ENCODE data around the gene KRT71.

The KRT71 gene

GRCh38 chr12:52559979-52560378, 7.0 kb upstream of the KRT71 start:
- Histone ChIP-seq H3K4me2 (ENCODE audit: low read length) (no peak overlapping the region), H3K27me3 (ENCODE audit: insufficient read depth, low read length) (peaks cover 3% of the 10 kb centered on the region; the same call in 1 of the 2 replicates), H3K36me3 (ENCODE audit: insufficient read depth, low read length) (no peaks in the 10 kb centered on the region), H2AFZ (ENCODE audit: low read length) (no peak overlapping the region), H3K9ac (ENCODE audit: low read length) (no peak overlapping the region), H3K79me2 (ENCODE audit: insufficient read depth, low read length) (no peaks in the 10 kb centered on the region), H3K4me3 (ENCODE audit: low read depth, low read length, poor library complexity, severe bottlenecking) (no peak overlapping the region), H3K4me1 (ENCODE audit: insufficient read depth, low read length, severe bottlenecking) (no peaks in the 10 kb centered on the region), H4K20me1 (ENCODE audit: insufficient read depth, low read length) (no peaks in the 10 kb centered on the region), H3K27ac (ENCODE audit: low read depth, low read length, poor library complexity, severe bottlenecking) (no peak overlapping the region), H3K9me3 (ENCODE audit: low read length) (no peaks in the 10 kb centered on the region), H3K9me2 (ENCODE audit: low read depth, low read length) (no peaks in the 10 kb centered on the region), H3F3A (ENCODE audit: insufficient read depth, low read length) (no peaks in the 10 kb centered on the region)
- TF ChIP-seq CTCF (IDR thresholded peaks at IDR 0.05; ENCODE audit: low read length) (no peak), EZH2 (IDR thresholded peaks at IDR 0.05; ENCODE audit: borderline replicate concordance, low read length) (no peak)

GRCh38 chr12:52558781-52559445, 6.0 kb upstream of the KRT71 start:
- Histone ChIP-seq H3K27me3 (ENCODE audit: insufficient read depth, low read length) (0 out of 2 replicates have a peak, but pooled peaks cover 3% of the 10 kb centered on the region), H3K79me2 (ENCODE audit: insufficient read depth, low read length) (no peaks in the 10 kb centered on the region), H3K9me2 (ENCODE audit: low read depth, low read length) (no peaks in the 10 kb centered on the region), H3F3A (ENCODE audit: insufficient read depth, low read length) (no peaks in the 10 kb centered on the region), H3K4me1 (ENCODE audit: insufficient read depth, low read length, severe bottlenecking) (no peaks in the 10 kb centered on the region), H3K36me3 (ENCODE audit: insufficient read depth, low read length) (no peaks in the 10 kb centered on the region), H3K9me3 (ENCODE audit: low read length) (no peaks in the 10 kb centered on the region), H3K27ac (ENCODE audit: low read depth, low read length, poor library complexity, severe bottlenecking) (no peak overlapping the region), H3K4me3 (ENCODE audit: low read depth, low read length, poor library complexity, severe bottlenecking) (no peak overlapping the region), H3K9ac (ENCODE audit: low read length) (no peak overlapping the region), H2AFZ (ENCODE audit: low read length) (no peak overlapping the region), H4K20me1 (ENCODE audit: insufficient read depth, low read length) (no peaks in the 10 kb centered on the region), H3K4me2 (ENCODE audit: low read length) (no peak overlapping the region)
- TF ChIP-seq CTCF (IDR thresholded peaks at IDR 0.05; ENCODE audit: low read length): no peak
- no peak for TF ChIP-seq EZH2 (IDR thresholded peaks at IDR 0.05; ENCODE audit: borderline replicate concordance, low read length)

GRCh38 chr12:52557476-52557875, 4.5 kb upstream of the KRT71 start:
- Histone ChIP-seq H3K9me2 (ENCODE audit: low read depth, low read length) (no peaks in the 10 kb centered on the region), H3K4me2 (ENCODE audit: low read length) (no peak overlapping the region), H3F3A (ENCODE audit: insufficient read depth, low read length) (no peaks in the 10 kb centered on the region), H4K20me1 (ENCODE audit: insufficient read depth, low read length) (no peaks in the 10 kb centered on the region), H3K79me2 (ENCODE audit: insufficient read depth, low read length) (no peaks in the 10 kb centered on the region), H3K27me3 (ENCODE audit: insufficient read depth, low read length) (0 out of 2 replicates have a peak, but pooled peaks cover 3% of the 10 kb centered on the region), H3K4me1 (ENCODE audit: insufficient read depth, low read length, severe bottlenecking) (no peaks in the 10 kb centered on the region), H3K9ac (ENCODE audit: low read length) (no peak overlapping the region), H3K4me3 (ENCODE audit: low read depth, low read length, poor library complexity, severe bottlenecking) (no peak overlapping the region), H3K36me3 (ENCODE audit: insufficient read depth, low read length) (no peaks in the 10 kb centered on the region), H2AFZ (ENCODE audit: low read length) (no peak overlapping the region), H3K27ac (ENCODE audit: low read depth, low read length, poor library complexity, severe bottlenecking) (no peak overlapping the region), H3K9me3 (ENCODE audit: low read length) (no peaks in the 10 kb centered on the region)
- TF ChIP-seq CTCF (IDR thresholded peaks at IDR 0.05; ENCODE audit: low read length): no peak
- no peak for TF ChIP-seq EZH2 (IDR thresholded peaks at IDR 0.05; ENCODE audit: borderline replicate concordance, low read length)

Data from OCI-LY1 (cell line).